GM21825 (cell line): ENCODE results near the gene ANKRD2.
"Not testable (repeated sequence)": the region's sequence is repeated elsewhere in the genome, so short reads cannot be mapped to it uniquely, and the experiment has no call there.

Experiments
- ATAC-seq: cut with Tn5 transposase; IDR thresholded peaks from one replicate; pipeline ENCODE4 v1.9.1; 2021; ENCODE audit warnings: mild to moderate bottlenecking, moderate library complexity; ENCODE audit not compliant: unreplicated experiment

The ANKRD2 gene, protein sequence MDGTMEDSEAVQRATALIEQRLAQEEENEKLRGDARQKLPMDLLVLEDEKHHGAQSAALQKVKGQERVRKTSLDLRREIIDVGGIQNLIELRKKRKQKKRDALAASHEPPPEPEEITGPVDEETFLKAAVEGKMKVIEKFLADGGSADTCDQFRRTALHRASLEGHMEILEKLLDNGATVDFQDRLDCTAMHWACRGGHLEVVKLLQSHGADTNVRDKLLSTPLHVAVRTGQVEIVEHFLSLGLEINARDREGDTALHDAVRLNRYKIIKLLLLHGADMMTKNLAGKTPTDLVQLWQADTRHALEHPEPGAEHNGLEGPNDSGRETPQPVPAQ

DNA sequence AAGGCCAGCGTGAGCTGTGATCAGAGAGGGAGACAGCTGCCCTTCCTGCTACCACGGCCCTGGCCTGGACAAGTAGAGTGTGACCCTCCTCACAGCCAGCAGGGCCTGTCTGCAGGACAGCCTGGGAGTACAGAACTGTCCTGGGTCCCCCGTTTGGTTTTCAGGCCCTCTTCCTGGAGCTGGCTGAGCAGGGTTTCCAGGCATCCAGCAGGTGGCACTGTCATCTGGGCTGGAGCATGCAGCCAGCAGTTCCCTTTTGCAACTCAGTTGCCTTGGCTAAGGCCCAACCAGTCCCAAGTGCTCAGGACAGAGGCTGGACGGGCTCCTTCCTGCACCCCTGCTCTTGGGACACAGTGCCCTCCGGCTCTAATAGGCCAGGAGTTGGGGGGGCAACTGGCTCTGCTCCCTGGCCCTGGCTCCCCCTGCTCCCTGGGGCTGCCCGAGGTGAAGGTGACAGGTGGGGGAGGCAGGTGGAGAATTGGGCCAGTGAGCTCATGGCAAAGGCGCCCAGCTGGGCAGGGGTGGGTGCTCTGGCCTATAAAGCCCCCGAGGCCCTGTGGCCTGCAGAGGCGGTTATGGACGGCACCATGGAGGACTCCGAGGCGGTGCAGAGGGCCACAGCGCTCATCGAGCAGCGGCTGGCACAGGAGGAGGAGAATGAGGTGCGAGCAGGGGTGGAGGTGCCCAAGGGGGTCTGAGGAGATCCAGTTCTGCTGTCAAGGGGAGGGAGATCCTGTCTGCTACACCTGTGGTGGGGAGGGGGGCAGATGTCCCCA lies at the start of gene ANKRD2:
TSS of gene ANKRD2 (plus strand) at position 566 of the 776 bp plus-strand sequence. CDS start at position 576, 10 bp downstream.
- ATAC-seq: no peak

DNA sequence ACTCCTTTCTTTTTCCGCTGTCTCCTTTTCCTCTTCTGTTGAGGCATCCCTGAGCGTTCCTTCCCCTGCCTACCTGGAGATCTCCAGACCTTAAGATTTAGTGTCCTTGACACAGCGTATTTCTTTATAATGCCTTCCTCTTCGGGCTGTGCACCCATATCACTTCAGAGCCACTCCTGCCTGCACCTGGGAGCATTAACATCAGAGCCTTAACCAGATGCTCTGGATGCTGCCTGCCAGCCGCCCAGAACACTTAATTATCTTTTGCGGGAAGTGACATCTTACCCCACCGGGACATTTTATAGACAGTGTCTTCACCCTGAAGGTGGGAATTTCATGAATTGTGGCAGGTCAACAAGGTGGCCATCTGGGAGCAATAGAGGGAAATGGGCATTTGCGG lies 49.6 kb upstream of the ANKRD2 start:
- ATAC-seq: no peak

DNA sequence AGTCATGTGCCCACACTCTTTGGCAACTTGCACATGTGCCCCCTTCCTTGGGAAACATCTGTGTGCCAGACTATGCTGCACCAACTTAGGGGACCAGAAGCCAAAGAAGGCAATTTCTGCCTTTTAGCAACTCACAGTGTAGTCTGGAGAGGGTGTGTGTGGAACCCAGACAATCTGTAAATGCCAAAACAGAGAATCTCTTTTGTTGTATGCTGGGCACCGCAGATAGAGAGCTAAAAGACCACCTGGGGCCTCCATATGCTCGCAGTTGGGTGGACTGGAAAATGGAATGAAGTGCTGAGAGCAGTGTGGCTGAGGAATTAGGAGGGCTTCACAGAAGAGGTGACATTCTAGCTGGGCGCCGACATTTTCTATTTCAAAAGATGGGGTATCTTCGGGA lies 47.5 kb upstream of the ANKRD2 start:
- no peak for ATAC-seq

DNA sequence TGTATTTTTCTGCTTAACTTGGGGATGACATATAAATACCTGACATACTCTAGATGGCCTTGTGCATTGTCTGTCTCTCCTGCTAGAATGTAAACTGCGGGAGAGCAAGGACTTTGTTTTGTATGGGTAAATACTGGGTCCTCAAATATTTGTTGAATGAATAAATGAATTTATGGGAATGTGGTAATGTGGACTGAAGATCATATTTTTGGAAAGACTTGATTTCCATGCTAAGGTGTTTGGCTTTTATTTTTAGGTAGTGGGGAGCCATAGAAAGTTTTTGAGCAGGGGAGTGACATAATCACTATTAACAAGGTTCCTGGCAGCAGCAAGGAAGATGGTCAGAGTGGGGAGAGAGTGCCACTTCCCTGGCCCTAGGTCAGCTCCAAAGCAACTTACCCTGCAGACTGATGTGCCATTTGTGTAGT lies 46.9 kb upstream of the ANKRD2 start:
- ATAC-seq: no peak

DNA sequence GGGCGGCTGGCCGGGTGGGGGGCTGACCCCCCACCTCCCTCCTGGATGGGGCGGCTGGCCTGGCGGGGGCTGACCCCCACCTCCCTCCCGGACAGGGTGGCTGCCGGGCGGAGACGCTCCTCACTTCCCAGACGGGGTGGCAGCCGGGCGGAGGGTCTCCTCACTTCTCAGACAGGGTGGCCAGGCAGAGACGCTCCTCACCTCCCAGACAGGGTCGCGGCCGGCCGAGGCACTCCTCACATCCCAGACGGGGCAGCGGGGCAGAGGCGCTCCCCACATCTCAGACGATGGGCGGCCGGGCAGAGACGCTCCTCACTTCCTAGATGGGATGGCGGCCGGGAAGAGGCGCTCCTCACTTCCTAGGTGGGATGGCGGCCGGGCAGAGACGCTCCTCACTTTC lies 43.7 kb upstream of the ANKRD2 start:
- ATAC-seq: not testable (repeated sequence)

DNA sequence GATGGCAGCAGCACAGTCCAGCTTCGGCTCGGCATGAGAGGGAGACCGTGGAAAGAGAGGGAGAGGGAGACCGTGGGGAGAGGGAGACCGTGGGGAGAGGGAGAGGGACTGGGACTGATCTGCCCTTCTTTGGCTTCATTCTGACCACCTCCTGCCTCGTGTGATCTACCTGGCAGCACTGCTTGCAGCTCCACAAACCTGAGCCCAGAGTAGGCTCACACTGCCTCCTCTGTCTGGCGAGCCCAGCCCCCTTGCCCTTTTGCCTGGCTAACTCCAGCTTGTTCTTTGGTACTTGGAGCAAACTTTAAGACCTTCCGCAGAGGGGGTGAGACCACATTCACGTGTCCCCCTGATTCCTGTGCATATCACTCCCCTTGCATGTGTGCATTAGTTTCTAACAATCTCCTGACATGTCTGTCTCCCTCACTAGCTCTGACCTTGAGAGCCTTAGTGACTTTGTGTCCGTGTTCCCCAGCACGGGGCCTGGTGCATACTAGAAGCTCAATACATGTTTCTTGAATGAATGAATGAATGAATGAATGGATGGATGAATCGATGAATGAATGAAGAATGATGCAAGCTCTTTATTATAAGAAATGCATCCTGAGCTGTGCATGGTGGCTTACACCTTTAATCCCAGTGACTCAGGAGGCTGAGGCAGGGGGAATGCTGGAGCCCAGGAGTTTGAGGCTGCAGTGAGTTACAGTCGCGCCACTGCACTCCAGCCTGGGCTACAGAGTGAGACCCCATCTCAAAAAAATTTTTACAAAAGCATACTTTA lies 42.7 kb upstream of the ANKRD2 start:
- ATAC-seq: no peak

DNA sequence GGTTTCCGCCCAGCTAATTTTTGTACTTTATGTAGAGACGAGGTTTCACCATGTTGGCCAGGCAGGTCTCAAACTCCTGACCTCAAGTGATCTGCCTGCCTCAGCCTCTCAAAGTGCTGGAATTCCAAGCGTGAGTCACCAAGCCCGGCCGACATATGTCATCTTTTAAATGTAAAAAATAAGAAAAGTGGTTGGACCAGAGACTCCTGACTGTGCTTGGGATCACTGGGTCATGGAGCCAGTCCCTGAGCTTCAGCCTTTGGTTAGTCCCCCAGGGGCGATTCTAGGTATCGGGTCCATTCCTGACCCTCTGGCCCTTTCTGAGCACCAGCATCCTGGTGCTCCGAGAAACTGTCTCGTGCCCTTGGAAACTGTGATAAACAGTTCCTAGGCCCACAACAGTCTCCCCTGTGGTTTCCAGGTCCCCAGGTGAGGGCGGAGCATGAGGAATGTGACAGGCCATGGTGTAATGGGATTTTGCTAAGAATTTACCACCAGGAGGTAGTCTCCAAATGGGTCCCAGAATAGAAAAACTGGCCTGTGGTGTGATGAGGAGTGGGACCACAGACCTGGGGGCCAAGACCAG lies 41.1 kb upstream of the ANKRD2 start:
- no peak for ATAC-seq

DNA sequence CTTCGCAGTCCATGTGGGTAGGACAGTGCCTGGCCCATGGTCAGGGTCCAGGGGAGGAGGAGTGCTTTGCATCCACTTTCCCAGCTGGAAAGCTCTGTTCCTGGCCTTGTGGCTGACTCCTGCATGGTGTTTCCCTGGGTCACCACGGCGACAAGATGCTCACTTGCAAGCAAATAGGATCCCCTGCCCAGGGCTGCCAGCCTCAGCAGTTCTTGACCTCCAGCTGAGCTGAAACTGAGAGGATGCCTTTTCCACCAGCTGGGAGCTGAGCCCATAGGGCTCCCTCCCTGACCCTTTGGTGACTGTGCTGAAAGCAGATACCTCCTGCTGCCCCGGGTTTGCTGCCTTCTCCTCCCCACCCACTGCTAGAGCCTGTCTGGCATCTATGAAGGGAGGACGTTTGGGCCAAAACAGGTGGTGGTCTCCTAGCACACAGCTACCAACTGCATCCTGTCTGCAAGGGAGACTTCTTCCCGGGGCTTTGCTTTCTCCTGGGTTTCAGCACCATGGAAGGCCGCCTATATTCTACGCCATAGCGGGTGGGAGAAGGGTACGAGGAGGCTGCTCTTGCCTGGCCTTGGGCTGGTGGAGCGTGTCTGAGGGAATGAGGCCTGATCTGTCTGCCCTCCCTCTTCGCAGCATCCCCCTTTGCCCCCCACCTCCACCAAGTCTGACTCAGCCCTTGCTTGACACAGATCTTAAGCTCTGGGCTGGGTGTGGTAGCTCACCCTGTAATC lies 39.5 kb upstream of the ANKRD2 start:
- no peak for ATAC-seq

DNA sequence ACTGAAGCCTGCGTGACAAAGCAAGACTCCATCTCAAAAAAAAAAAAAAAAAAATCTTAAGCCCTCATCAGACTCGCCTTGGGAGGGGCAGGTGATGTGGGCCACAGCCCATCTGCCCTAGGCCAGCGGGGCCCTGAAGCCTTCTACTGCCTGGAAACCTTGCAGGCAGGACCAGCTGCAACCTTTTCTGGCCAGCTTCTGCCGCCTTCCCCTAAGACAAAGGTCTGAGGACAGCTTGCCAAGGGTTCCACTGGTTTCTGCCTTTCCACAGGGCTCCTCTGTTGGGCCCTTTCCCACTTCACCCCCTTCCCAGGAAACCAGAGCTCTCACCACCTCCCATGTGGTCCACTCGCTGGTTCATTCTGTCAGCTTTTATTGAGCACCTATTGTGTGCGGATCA lies 38.7 kb upstream of the ANKRD2 start:
- no peak for ATAC-seq

DNA sequence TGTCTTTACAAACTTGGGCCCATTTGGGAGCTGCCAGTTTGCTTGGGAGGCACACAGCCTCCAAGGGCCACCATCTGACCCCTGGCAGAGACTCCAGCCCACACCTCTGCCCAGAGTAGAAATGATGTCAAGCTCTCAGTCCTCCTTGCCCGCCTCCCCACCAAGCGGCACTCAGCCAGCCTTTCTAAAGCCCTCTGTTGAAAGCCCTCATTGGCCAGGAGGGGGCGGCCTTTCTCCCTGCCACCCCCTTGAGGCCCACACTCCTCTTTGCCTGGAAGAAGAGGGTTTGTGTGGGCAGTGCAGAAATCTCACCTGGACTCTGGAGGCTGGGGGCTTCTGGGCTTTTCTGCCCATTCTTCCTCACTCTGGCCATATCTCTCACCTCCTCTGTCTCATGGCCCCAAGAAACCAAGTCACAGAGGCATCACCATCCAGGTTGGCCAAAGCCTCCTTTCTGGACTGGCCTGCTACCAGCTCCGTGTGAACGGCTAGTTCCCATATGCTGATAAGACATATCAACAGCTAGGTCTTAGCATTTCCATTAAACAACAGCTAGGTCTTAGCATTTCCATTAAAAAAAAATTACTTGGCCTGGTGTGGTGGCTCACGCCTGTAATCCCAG lies 37.7 kb upstream of the ANKRD2 start:
- ATAC-seq: no peak

DNA sequence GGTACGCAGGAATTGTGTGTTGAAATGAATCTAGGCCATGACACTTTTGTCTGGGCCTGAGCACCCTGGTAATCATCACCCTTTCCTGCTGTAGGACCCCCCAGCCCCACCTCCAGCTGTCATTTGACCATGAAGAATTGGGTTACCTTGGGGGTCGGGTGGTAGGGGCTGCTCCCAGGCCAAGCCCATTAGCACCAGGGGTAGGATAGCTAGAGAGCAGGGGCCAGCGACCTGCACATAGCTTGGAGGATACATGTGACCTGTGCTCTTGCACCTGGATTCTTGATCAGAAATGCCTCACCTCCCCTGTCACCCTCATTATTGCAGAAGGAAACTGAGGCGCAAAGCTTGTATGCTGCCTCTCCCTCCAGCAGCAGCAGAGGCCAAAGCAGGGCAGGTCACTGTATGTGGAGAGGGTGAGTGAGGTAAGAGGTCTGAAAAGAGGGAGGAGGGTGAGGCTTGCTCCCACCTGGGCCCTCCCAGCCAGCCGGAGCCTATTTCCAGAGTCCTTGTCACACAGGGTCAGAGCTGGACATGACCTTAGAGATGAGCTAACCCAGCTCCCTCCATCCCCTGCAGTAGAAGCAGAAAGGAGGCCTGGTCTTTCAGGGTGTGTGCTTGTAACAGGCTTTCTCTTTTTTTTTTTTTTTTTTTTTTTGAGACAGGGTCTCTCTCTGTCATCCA lies 35.3 kb upstream of the ANKRD2 start:
- ATAC-seq: no peak

DNA sequence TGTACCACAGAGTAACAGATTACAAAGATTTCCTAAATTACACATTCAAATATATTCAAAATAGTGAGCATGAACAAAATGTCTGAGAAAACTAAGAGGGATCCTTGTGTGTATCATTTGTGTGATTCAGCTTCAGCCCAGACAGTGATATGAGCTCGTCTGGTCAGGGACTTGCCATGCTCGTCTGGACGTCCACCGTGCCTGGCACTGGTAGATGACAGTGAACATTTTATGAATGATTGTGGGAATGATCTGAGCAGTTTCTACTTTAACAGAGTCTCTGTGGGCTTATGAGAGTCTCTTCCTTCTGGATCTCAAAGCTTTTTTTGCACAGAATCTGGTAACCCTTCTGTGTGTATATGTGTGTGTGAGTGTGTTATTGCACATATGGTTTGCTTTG lies 34.2 kb upstream of the ANKRD2 start:
- no peak for ATAC-seq

DNA sequence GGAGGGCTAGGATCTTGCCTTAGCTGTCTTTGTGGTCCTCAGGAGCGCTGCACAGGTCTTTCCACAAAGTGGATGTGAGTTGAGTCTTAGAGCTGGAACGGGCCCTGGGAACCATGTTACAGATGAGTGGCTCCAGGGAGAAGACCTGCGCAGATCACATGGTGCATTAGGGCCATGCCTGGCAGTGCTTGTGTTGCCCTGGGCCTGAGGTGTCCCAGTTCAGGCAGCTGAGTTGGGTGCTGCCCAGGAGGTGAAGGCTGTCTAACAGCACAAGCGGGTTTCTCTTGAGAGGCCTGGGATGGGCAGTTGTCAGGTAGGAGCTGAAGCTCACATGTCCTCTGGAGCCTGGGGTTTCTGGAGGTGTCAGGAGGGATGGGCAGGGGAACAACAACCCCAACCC lies 33.7 kb upstream of the ANKRD2 start:
- no peak for ATAC-seq

DNA sequence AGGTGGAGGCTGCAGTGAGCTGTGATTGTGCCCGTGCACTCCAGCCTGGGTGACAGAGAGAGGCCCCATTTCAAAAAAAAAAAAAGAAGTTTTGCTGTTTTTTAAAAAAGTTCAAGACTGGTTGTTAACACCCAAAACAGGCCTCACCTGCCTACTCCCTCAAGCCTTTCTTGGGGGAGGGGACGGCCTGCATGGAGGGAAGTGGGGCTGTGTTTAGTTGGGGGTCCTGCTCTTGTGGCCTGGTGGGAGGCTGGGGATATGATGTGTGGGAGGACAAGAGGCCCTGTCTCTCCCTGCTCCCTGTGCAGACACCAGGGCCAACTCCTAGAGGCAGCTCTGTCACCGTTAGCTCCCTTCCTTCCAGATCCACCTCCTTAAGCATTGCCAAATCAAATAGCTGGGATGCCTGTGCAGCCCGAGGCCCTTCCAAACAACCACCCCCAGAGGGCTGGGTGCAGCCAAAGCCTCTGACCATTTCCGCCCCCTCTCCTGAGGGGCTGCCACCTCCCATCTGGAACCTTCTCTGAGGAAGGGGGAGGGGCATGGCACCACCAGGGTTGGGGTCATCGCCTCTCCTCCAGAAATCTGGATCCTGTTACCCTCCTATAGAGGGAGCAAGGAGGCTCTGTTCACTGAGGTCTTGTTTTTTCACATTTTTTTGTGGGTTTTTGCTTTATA lies 32.9 kb upstream of the ANKRD2 start:
- no peak for ATAC-seq

DNA sequence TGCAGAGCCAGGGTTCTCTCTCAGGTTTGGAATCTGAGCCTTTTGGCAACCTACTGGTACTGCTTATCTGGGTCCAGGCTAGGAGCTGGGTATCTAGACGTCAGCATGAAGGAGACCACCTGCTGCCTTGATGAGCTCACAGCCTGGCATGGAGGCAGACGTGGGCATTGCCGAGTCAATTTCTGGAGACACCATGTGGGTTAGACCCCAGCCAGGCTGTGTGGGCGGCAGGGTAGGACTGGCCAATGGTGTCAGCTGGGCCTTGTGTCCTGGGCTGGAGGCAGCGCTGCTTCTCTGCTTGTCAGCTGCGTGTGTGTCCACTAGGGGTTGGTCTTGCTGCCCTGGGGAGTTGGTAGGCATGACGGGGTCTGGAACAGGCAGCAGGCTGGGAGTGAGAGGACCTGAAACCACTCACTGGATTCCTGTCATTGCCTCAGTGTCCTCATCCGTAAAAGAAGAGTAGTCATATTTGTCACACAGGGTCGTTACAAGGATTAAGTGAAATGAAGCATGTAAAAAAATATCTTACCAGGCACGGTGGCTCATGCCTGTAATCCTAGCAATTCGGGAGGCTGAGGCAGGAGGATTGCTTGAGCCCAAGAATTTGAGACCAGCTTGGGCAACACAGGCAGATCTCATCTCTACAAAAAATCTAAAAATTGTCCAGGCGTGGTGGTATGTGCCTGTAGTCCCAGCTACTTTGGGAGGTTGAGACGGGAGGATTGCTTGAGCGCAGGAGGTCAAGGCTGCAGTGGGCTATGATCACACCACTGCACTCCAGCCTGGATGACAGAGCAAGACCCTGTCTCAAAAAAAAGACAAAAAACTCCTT lies 31.7 kb upstream of the ANKRD2 start:
- no peak for ATAC-seq

DNA sequence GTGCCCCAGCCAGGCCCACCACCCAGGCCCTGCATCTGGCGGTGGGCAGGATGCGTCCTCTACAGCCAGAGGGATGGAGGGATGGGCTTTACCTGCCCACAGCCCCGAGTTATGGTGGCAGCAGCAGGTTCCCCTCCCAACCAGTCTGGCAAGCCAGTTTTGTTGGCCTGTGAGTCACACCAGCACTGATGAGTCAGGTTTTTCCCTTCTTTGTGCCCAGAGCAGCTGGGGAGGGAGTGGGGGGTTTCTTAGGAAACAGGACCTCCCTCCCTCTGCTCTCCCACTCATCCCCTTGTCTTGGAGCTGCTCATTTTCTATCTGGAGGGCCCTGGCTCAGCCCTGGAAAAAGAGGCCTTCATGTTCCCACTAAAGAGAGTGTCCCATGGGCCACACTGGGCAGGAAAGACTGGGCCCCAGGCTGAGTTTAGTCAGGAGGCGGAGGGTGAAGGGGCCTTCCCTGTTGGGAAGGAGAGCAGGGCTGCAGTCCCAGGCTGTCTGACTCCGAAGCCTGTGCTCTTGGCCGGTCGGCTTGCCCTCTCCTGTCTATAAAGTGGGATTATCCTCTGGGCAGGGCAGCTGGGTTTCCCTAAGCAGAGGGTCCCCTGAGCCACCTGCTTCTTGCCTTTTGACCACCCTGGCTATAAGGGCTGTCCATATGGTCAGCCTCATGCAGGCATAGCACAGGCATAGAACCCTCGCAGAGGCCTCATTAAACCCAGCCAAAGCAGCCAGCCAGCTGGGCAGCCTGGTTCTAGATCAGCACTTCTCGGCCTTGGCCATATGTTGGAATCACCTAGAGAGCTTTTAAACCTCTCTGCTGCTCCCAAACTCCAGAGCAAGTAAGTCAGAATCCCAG lies 30.2 kb upstream of the ANKRD2 start:
- no peak for ATAC-seq

DNA sequence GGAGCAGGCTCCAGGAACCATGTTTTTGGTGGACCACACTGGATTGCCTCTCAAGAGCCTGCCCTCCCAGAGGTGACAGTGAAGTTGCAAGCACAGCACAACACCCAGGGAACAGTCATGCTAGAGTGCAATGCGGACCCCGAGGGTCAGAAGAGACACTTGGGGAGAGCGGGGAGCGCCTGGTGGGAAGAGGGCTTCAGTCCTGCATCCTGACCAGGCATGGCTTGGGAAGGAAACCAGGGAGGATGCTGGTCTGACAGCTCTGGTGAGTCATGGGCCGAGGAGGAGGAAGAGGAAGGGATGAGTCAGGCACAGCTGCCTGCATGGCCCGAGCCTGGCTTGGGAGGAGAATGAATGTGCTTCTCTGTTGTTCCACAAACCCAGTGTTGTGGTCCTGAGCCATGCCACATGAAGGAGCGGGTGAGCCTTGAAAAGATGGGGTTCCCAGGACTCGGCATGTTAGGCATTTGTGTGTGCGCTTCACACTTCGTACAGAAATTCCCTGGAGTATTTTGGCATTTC lies 29.5 kb upstream of the ANKRD2 start:
- no peak for ATAC-seq
